HG03442 (cell line): ENCODE results near the gene CTSD.

ENCODE experiments used
- ATAC-seq: cut with Tn5 transposase; IDR thresholded peaks from one replicate; pipeline ENCODE4 v1.9.1; 2021; ENCODE audit warnings: mild to moderate bottlenecking, moderate library complexity; ENCODE audit not compliant: unreplicated experiment

Gene CTSD

DNA sequence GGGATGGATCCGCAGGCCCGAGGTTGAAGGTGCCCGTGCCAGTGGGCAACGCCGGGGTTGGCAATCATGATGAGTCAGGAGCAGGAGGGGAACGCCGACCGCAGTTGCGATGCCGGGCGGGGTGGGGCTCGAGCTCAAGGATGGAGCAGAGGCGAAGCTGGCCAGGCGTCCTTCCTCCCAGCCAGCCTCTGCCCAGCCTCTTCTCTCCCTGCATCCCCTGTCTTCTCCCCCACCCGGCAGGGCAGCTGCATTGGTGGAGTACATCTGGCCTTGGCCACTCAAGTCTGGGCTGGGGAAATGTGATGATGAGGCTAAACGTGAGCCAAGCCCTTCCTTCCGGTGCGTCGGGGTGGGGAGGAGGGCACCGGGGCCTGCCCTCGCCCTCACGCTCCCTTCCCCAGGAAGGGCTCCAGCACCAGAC is 17.2 kb downstream of the CTSD start:
- no peak for ATAC-seq

DNA sequence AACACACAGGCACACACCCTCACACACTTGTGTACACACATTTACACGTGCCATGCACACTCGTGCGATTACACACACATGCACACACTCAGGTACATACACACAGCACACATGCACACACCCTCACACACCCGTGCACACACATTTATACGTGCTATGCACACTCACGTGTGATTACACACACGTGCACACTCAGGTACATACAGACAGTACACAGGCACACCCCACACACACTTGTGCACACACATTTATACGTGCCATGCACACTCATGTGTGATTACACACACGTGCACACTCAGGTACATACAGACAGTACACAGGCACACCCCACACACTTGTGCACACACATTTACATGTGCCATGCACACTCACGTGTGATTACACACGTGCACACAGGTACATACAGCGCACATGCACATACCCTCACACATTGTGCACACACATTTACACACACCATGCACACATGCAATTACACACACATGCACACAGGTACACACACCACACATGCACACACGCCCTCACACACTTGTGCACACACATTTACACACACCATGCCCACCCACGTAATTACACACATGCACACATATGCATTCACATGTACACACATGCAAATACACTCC is 17.9 kb downstream of the CTSD start:
- no peak for ATAC-seq

DNA sequence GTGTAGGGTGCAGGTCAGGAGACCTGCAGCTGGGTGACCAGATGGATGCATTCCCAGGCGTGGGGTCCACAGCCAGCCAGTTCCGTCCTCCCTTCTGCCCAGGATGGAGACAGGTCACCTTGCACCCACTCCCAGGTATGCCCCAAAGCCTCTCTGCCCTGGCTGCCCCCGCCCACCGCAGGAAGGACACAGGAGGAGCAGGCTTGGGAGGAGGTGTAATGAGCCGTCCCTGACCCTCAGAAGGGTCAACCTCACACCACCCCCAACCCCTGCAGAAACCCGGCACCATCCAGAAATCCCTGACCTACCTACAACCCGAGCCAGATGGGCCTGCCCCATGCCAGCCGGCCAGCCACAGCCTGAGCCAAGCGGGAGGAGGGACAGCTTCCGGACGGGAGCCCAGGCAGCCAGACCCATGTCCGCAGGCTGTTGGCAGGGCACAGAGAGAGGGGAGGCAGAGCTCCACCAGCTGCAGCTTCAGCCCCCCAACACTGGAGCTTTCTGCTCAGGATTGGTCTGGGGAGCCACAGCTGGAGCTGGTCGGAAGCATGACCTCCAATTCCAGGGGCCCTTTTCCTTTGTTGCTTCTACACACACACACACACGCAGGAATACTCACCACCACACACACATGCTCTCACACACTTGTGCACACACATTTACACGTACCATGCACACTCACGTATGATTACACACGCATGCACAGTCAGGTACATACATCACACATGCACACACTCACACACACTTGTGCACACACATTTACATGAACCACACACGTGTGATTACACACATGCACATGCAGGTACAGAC is 18.6 kb downstream of the CTSD start:
- ATAC-seq, result no peak

DNA sequence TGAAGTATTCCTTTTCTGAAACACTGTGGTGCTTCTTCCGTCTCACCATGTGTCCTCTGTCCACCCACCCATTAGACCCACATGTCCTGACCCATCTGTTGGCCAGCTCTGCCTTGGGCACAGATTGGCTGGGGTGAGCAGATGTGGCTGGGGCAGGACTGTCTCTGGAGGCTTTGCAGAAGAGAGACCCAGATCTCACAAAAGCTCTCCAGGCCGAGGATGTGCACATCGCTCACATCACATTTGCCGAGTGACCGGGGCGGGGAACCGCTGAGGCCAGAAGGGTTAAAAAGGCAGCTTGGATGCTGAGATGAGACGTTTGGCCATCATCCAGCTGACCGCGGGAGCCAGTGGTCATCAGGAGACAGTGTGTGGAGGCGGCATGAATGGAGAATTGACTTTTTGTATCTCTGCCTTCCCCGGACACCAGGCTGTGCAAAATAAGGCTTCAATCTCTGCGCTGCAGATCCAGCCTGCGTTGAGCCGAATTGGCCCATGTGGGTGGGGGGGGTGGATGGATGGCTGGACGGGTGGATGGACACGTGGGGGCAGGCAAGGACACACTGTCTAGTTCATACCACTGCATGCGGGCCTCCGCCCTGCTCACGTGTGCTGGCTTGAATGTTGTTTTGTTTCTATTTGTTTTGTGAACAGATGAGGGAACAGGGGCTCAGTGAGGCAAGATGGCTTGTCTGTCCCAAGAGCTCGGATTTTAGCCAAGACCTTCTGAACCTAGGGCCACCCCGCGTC is 19.4 kb downstream of the CTSD start:
- no peak for ATAC-seq

DNA sequence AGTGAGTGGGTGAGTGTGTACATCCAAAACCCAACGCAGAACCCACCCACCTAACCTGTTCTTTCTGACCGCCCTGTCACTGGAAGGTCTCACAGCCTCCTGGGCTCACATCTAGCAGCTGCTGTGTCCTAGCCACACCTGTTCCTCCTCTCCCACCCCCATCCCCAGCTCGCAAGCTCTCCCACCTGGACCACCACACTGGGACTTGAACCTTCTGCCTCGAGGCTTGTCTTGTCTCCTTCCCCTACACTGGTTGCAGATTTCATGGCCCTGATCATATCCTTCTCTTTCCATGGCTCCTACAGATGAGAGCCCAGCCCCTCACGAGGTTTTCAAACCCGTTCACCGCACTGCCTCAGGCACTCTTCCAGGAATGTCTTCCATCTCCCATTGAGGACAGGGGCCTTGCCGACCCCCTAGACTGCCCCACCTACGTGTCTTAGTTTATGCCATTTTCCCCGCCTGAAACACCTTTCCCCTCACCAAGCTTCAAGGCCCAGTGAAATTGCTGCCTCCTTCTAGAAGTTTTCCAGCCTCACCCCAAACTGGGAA is 20.1 kb downstream of the CTSD start:
- ATAC-seq, result no peak

DNA sequence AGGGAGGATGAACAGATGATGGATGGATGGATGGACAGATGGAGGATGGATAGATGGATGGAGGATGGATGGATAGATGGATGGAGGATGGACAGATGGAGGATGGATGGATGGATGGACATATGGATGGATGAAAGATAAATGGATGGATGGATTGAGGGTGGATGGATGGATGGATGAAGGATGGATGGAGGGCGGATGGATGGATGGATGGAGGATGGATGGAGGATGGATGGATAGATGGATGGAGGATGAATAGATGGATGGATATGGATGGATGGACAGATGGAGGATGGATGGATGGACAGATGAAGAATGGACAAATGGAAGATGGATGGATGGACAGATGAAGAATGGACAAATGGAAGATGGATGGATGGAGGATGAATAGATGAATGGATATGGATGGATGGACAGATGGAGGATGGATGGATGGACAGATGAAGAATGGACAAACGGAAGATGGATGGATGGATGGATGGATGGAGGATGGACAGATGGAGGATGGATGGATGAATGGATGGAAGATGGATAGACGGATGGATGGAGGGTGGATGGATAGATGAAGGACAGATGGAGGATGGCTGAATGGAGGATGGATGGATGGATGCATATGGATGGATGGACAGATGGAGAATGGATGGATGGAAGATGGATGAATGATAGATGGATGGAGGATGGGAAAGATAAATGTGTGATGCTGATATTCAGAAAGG is 20.7 kb downstream of the CTSD start:
- ATAC-seq, result no peak

DNA sequence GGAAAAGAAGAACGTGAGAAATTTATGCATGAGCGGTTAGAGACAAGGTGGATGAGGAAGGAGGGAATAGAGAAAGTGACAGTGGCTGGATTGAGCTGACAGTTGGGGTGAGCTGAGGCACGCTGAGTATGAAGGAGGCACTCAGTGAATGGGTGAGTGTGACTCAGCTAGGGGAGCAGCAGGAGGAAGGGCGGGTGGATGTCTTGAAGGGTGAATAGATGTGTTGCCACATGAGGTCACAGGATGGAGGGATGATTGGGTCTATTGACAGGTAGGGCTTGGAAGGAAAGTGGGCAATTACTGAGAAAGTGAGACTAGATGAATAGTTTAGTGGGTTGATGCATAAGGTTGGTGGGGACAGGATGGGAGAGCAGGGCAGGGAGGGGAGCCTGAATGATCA is 21.4 kb downstream of the CTSD start:
- ATAC-seq, result no peak

DNA sequence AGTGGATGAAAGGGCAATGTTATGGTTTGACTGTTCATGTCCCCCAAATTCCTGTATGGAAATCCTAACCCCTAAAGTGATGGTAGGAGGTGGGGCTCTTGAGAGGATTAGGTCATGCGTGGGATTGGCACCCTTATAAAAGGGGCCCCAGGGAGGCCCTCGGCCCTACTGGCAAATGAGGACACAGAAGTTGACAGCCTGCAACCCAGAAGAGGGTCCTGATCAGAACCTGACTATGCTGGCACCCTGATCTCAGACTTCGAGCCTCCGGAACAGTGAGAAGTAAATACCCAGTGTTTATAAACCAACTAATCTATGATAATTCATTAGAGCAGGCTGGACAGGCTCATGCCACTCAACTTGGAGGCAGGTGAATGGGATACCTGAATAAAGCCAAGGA is 22.0 kb downstream of the CTSD start:
- ATAC-seq, result no peak

DNA sequence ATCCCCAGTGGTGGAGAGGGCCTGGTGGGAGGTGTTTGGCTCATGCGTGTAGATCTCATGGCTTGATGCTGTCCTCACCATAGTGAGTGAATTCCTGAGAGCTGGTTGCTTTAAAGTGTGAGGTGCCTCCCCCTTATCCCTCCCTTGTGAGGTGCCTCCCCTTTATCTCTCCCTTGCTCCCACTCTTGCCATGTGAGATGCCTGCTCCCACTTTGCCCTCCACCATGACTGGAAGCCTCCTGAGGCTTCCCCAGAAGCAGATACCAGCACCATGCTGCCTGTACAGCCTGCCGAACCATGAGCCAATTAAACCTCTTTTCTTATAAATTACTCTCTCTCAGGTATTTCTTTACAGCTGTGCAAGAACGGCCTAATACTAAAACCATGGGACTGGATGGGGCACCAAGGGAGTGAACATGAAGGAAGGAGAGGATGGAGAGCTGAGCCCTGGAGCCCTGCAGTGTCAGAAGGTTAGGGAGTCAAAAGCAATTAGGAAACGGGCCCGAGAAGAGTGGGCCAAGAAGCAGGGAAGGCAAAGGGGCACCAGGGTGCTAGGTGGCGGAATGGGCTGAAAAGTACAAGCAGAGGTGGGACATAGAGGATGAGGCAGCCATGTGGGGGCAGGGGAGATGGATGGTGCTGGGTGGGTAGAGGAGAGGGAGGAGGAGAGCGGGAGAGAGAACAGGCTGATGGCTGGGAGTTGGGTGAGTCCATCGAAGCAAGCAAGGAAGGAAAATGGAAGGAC is 22.8 kb downstream of the CTSD start:
- no peak for ATAC-seq

DNA sequence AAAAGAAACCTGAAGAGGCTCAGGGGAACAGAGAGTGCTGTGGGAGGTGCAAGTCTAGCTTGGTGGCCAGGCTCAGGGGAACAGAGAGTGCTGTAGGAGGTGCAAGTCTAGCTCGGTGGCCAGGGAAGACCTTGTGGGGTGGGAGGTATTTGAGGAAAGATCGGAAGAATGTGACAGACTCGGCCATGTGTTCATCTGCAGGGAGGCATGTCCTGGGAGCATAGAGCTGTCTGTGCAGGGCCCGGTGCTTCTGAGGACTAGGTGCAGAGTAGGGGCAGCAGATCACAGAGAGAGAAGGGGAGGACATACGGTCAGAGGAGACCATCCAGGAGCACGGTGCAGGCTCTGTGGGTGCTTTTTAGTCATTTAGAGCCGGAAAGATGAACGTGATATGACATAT is 24.2 kb downstream of the CTSD start:
- ATAC-seq, result no peak

DNA sequence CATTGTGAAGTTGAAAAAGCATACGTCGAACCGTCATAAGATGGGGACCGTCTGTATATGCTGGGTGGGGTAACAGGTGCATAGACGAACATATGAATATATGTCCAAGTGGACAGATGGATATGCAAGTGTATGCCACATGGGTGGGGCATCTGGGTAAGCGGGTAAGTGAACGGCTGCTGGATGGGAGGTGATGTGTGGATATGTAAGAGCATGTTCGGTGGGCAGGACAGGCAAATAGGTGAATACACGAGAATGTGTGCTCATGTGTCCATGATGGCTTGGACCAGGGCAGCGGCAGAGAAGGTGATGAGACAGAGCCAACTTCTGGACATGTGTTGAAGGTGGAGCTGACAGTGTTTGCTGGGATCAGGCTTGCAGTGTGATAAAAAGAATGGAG is 25.3 kb downstream of the CTSD start:
- no peak for ATAC-seq

DNA sequence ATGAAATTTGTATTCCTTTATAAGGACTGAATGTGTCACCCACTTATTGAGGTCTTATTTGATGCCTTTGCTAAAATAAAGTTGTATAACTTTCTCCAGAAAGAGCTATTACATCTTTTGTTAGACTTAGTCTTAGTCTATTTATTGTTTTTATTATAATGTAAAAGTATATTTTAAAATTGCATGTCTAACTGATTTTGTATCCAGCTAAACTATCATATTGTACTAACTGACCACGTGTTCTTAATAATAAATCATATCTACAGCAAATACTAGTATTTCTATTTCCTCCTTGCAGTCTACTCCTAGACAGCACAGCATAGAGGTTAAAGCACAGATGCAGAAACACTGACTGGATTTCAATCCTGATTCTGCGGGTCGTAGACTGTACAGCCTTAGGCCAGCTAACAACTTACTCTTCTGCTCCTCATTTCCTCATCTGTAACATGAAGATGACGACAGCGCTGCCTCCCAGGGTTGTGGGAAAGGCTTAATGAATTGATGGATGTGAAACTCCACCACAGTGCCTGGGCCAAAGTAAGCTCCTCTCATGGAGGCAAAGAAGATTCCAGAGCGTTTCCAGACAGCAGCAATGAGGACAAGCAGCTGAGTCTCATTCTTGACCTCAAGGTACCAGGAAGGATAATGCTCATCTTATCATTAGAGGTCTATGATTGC is 26.5 kb downstream of the CTSD start:
- no peak for ATAC-seq

DNA sequence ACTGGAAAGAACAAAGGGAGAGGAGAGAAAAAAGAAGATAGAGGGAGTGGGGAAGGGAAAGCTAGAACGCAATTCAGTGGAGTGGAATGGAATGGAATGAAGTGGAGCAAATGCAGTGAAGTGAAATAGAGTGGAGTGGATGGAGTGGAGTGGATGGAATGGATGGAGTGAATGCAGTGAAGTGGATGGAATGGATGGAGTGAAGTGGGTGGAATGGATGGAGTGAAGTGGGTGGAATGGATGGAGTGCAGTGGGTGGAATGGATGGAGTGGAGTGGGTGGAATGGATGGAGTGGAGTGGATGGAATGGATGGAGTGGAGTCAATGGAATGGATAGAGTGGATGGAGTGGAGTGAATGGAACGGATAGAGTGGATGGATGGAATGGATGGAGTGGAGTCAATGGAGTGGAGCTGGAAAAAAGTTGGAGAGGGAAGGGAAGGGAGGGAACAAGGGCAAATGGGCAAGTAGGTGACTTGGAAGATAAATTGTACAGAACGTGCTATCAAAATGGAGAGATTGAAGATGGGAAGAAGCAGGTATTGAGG is 27.2 kb downstream of the CTSD start:
- ATAC-seq, result no peak

DNA sequence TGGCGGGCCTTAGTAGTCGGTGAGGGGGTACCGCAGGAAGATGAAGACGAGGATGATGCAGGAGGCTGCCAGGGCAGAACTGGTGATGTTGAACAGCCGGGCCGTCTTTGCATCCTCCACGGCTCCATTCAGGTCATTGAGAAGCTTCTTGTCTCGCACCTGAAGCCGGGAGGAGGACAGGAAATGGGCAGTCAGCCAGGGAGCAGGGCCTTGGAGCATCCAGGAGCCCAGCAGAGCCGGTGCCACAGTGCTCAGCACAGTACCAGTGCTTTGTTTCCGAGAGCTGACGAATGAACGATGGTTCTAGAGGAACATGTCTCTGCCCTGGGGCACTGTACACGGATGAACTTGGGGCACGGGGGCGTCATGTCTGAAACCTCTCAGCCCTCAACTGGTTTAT is 28.5 kb downstream of the CTSD start:
- ATAC-seq, result no peak

DNA sequence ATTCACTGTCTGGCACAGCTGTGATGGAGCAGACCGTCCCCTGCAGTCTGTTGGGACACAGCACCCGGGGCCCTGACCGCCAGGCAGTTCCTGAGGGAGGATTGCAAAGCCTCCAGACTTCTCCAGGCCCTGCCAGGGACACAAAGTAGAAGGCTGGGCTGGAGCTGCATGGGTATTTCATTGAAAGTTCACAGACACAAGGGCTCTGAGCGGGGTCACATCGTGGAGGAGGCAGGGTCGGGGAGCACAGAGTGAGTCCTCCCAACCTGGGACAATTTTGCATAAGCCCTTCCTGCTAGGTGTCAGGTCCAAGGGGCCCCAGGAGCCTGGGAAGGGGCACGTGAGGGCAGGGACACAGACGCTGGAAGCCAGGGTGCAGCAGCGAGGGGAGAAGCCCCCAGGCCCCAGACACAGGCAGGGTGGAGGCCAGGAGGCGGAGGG is 29.1 kb downstream of the CTSD start:
- no peak for ATAC-seq

DNA sequence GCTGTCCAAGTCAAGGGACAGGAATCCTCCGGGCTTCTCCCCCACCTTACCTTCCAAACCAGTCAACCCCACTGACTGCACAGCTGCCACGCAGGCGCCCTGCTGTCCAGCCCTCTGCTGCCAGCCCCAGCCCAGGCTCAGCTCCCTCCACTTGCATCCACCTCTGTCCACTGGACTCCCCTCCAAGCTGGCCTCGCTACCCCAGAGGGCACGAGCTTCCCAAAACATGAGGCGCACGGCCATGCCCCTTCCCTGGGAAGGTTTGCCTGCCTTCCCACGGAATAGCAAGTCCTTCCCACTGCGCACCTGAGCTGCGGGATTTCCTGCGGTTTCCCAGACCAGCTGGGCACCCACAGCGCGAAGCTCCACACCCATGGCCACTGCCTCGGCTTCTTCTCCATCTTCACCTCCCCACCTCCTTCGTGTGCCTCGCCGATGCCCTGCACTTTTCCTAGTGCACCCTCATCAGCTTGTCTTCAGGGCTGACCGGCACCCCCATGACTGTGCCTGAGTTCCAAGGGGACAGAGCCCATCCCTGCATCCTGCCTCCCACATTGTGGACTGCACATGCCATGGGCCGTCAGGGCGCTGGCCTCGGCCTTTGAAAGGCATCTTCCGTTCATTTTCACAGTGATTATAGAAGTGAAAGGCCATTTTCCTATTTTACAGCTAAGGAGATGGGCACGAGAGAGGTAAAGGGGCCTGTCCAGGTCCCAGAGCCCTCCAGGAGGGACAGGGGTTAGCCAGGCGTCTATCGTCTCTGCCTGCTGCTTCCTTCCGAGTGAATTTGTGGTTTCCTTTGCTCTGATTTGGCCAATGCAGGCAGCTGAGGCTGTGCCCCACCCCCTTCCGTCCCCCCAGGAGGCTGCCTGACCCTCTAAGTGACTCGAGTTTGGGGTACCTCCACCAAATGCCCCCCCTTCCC is 29.7 kb downstream of the CTSD start:
- no peak for ATAC-seq

DNA sequence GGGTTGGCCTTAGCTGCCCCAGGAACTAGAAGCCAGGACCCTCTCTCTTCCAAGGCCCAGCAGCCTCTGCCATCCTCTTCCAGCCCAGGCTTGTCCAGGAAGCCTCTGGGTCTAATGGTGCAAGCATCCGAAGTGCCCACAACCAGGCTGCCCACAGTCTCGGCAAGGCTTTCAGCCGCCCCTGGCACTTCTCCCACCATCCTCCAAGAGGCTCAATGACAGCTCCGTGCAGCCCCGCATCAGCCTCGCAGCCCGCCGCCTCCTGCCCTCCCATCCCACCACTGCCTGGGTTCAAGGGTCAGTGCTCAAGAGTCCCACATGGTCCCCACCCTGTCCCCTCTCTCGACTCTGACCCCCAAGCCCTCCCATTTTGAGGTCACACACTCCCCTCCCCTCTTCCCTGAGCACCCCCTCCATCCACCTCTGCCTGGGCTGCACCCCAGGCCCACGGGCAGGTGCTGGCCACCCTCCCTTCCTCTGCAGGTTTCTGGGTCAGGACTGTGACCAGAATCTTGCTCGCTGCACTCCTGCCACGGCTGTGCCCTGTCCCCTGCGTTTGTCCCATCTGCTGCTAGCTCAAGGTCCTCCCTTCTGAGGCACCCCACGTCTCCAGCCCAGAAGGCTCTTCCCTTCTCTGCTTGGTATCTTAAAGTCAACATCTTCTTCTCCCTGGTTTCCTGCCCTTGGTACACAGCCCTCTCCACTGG is 30.6 kb downstream of the CTSD start:
- ATAC-seq, result no peak
